HEK293T (cell line): ENCODE measurements around the gene ZNF341.

Experiments
- ARNT ChIP-seq: fragments of 450-650 bp; IDR thresholded peaks from 2 replicates; pipeline ENCODE4 v1.6.1; 2017; ENCODE audit warnings: mild to moderate bottlenecking
- BHLHE40 ChIP-seq: fragments of 450-650 bp; IDR thresholded peaks from 2 replicates; pipeline ENCODE4 v1.6.1; 2016; ENCODE audit warnings: mild to moderate bottlenecking, moderate library complexity, borderline replicate concordance
- FOXA1 ChIP-seq: fragments of 450-650 bp; IDR thresholded peaks from 2 replicates; pipeline ENCODE4 v1.6.1; 2016; ENCODE audit warnings: mild to moderate bottlenecking
- FOXK2 ChIP-seq: fragments of 450-650 bp; IDR thresholded peaks from 2 replicates; pipeline ENCODE4 v1.6.1; 2016; ENCODE audit warnings: mild to moderate bottlenecking
- FOXM1 ChIP-seq: fragments of 450-650 bp; IDR thresholded peaks from 2 replicates; pipeline ENCODE4 v1.6.1; 2017; ENCODE audit warnings: mild to moderate bottlenecking, borderline replicate concordance
- HDGF ChIP-seq: fragments of 450-650 bp; IDR thresholded peaks from 2 replicates; pipeline ENCODE4 v1.6.1; 2017; ENCODE audit warnings: antibody characterized with exemption, borderline replicate concordance
- SP1 ChIP-seq: fragments of 450-650 bp; IDR thresholded peaks from 2 replicates; pipeline ENCODE4 v1.6.1; 2017
- TARDBP ChIP-seq: fragments of 450-650 bp; IDR thresholded peaks from 2 replicates; pipeline ENCODE4 v1.6.1; 2016
- ZNF384 ChIP-seq: fragments of 450-650 bp; IDR thresholded peaks from 2 replicates; pipeline ENCODE4 v1.6.1; 2016
- TF ChIP-seq, protein P1 (sequence below): fragments of 450-650 bp; IDR thresholded peaks from 2 replicates; pipeline ENCODE4 v1.6.1; 2016

- no peak for TF ChIP-seq TARDBP
- no peak for TF ChIP-seq FOXM1
- no peak for TF ChIP-seq FOXK2
- no peak for TF ChIP-seq SP1
- TF ChIP-seq ZNF384 = no peak
- TF ChIP-seq, protein P1, sequence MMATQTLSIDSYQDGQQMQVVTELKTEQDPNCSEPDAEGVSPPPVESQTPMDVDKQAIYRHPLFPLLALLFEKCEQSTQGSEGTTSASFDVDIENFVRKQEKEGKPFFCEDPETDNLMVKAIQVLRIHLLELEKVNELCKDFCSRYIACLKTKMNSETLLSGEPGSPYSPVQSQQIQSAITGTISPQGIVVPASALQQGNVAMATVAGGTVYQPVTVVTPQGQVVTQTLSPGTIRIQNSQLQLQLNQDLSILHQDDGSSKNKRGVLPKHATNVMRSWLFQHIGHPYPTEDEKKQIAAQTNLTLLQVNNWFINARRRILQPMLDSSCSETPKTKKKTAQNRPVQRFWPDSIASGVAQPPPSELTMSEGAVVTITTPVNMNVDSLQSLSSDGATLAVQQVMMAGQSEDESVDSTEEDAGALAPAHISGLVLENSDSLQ = no peak
- TF ChIP-seq FOXA1 = no peak
- no peak for TF ChIP-seq ARNT
- no peak for TF ChIP-seq HDGF
- TF ChIP-seq BHLHE40 = no peak
These were observed 106.5 kb downstream of the ZNF341 start for GRCh38 chr20:33838035-33838864.
